ENCODE results near the gene SNRPB2.

Gene SNRPB2

DNA sequence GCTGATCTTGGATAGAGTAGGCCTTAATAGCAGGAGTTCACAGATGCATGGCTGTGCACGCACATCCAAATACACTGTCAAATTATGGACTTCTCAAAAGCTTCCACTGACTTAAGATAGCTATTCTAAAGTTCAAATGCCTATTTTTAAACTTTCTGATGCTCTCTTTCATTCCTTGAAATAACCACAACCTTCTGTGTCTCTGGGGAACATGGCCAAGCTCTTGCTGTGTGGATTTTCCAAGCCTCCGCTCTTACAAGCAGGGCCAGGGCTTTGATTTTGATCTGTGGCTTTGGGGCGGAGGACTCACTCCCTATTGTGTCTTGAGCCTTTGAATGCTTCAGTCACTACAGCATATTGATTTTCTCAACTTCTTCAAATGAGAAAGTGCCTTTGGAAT is 35.7 kb upstream of the SNRPB2 start:
- TF ChIP-seq, protein P1, sequence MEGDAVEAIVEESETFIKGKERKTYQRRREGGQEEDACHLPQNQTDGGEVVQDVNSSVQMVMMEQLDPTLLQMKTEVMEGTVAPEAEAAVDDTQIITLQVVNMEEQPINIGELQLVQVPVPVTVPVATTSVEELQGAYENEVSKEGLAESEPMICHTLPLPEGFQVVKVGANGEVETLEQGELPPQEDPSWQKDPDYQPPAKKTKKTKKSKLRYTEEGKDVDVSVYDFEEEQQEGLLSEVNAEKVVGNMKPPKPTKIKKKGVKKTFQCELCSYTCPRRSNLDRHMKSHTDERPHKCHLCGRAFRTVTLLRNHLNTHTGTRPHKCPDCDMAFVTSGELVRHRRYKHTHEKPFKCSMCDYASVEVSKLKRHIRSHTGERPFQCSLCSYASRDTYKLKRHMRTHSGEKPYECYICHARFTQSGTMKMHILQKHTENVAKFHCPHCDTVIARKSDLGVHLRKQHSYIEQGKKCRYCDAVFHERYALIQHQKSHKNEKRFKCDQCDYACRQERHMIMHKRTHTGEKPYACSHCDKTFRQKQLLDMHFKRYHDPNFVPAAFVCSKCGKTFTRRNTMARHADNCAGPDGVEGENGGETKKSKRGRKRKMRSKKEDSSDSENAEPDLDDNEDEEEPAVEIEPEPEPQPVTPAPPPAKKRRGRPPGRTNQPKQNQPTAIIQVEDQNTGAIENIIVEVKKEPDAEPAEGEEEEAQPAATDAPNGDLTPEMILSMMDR (conservative IDR thresholded peaks at IDR 0.05) = no peak
- no peak for TF ChIP-seq ZFX (IDR thresholded peaks at IDR 0.05)
- no peak overlapping the region for H3K27ac ChIP-seq

DNA sequence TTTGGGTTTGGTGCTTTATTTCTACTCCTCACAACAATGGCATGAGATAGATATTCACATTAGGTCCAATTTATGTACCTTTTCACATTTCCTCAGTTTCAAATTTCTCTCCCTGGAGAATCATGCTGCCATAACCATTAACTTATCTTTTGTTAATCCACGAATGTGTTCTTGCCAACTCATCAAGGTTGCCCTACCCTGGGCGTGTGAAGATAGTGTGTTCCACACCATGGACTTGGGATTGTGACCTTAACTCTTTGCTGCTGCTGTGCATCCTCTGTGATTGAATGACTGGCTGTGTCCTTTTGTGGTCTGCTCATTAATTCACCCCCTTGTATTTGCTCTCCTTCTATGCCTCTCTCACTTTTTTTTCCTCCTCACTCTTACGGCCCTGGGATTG is 34.2 kb upstream of the SNRPB2 start:
- TF ChIP-seq, protein P1 (conservative IDR thresholded peaks at IDR 0.05) = no peak
- TF ChIP-seq ZFX (IDR thresholded peaks at IDR 0.05) = no peak
- H3K27ac ChIP-seq = no peak overlapping the region

DNA sequence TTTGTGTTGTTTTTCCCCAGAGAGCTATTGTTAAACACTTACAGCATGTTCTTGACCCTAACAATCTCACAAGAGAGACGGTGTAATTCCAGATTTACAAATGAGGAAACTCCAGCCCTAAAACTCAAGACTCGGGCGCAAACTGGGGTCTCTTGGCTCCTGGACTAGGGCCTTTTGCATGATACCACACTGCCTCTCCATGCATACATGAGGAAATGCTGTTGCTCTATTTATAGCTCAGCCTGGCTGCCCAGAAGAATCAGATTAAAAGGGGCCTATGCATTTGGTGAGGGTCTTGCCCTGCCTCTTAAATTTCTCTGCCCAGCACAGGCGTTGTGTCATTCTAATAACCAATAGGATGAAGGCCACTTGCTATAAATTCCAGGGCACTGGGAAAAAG is 30.5 kb upstream of the SNRPB2 start:
- no peak for TF ChIP-seq ZFX (IDR thresholded peaks at IDR 0.05)
- TF ChIP-seq, protein P1 (conservative IDR thresholded peaks at IDR 0.05) = no peak
- no peak overlapping the region for H3K27ac ChIP-seq

DNA sequence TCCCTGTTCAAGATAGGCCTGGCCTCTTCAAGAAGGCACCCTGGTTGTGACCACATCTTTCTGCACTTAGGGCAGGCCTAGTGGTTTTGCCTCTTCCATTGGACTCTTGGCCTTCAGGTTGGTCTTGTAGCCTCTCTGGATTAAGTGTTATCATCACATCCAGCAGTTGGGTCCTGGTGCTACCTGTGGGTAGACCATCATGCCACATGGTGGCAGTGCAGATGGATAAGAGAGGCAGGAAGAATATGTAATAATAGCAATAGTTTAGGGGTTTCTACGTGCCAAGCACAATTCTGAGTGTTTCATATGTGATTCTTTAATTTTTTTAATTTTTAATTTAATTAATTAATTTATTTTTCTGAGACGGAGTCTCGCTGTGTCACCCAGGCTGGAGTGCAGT is 28.5 kb upstream of the SNRPB2 start:
- TF ChIP-seq ZFX (IDR thresholded peaks at IDR 0.05) = no peak
- TF ChIP-seq, protein P1 (conservative IDR thresholded peaks at IDR 0.05) = peak; percentile 54

DNA sequence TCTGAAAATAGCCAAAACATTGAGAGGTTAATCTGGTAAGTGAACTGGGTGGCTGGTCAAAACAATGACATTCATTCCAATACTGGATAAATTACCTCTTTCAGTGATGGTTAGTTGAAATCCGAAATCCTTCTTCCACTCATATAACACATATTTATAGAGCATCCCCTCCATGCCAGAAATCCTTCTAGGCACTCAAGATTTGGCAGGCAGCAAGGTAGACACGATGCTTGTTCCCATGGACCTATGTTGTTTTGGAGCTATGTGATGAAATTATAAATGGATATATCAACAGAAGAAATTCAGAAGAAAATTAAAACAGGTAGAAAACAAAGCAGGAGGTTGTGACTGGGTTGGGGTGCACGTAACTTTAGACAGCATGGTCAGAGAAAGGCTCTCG is 26.3 kb upstream of the SNRPB2 start:
- no peak overlapping the region for H3K27ac ChIP-seq
- TF ChIP-seq, protein P1 (conservative IDR thresholded peaks at IDR 0.05) = no peak
- no peak for TF ChIP-seq ZFX (IDR thresholded peaks at IDR 0.05)

More for the DNA sequence above, 28.5 kb upstream of the SNRPB2 start:
- no peak overlapping the region for H3K27ac ChIP-seq

DNA sequence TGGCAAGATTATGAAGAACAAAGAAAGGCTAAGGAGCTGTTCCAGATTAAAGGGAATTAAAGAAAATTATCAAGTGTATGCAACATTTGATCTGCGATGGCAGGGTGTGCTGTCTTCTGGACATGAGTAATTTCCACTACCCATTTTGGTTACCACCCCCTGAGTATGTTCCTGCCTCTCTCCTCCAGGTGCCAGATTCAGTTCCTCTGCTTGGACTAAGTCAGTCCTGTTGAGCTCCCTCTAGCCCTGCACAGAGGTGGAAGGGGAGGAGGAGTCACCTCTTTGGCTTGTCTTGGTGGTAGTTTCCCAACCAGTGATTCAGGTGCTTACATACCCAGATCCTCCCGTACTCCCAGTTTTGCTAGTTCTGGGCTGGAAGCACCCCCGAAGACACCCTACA is 22.2 kb upstream of the SNRPB2 start:
- H3K27ac ChIP-seq = no peak overlapping the region
- no peak for TF ChIP-seq ZFX (IDR thresholded peaks at IDR 0.05)
- TF ChIP-seq, protein P1 (conservative IDR thresholded peaks at IDR 0.05) = no peak

DNA sequence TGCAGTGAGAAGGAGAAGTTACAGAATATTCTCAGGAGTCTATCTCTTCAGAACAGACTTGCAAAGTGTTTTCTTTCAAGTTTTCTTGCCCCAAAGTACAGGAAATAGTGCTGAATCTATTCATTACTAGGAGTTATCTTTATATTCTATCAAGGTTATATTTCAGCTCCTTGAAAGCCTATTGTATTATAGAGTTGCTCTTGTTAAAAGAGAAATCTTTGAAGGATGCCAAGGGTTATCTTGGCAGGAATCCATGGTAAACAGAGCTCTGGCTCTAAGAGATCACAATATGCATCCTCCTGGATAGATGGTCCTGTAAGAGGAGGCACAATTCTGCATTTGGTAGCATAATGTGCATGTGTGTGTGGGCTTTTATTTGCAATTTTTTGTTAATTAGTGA is 21.2 kb upstream of the SNRPB2 start:
- TF ChIP-seq, protein P1 (conservative IDR thresholded peaks at IDR 0.05) = no peak
- TF ChIP-seq ZFX (IDR thresholded peaks at IDR 0.05) = no peak
- no peak overlapping the region for H3K27ac ChIP-seq

Data from C4-2B (cell line).